Kidney capillary endothelial cell (primary cell): ENCODE data around the gene TTC21B.
A peak's percentile ranks its signal among the peaks of the same experiment; 100 is the strongest.
"Not testable (repeated sequence)": the region's sequence is repeated elsewhere in the genome, so short reads cannot be mapped to it uniquely, and the experiment has no call there.

Experiments
- DNase-seq: peaks from one replicate; pipeline ENCODE4 v3.0.0-alpha.2; 2018; ENCODE audit warnings: low spot score

The TTC21B gene

DNA sequence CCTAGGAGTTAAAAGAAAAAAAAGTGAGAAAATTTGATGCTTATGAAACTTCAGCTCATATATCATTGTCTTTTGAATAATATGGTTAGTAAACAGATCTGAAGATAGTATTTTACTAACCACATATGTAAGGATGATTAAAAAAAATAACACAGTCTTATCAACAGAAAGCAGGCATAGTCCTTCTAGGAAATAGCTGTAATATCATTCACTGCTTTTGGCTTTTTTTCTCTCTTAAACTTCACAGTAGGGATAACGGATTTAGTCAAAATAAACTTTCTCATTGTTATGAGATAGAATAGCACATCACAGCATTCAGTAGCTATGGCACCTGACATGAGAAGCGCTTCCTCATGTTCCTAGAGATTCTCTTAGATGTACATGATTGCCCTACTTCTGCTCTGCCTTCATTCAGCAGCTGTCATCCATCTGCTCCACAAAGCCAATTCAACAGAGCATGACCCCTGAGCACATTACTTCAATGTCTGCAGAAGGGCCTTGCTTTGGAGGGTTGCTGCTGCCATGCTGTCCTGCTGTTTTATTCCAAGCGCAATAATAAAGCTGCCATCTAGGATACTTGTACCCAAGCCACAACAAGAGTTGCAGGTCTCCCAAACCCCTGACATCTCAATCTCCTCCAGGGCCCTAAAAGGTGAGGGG, 67.0 kb downstream of the TTC21B start:
- DNase-seq, result no peak

DNA sequence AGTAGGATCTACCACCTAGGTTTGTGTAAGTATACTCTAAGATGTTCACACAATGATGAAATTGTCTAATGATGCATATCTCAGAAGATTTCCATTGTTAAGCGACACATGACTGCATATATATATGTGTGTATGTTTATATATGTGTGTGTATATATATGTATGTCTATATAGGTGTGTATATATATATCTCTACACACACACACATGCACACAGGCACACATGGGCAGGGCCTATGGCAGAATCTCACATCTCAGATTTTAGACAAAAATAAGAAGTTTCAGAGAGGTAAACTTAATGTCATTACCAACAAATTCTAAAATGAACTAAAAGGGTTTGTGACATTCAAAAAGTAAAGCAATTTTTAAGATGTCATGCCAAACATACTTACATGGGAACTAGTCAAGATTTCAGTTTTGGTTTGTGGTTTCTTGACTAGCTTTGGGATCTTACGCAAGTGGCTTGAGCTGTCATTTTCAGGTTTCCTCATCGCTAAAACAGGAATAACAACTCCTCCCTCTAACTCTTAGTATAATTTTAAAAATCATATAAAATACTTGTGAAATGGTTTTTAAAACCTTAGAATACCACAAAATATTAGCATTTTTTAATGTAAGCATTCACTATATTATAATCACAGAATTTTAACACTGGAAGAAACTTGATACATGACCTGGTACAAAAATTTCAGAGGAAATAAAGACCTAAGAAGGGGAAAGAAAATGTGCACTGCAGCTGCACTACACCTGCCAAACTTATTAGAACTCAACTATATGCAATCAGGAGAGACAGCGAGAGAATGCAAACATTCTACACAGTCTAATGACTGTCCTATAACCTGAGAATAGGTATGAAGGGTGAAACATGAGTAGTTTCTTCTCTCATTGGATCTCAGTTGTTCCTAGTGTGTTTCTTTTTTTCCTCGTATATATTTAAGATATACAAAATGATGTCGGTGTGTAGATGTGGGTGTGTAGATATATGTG, 75.7 kb downstream of the TTC21B start:
- no peak for DNase-seq

DNA sequence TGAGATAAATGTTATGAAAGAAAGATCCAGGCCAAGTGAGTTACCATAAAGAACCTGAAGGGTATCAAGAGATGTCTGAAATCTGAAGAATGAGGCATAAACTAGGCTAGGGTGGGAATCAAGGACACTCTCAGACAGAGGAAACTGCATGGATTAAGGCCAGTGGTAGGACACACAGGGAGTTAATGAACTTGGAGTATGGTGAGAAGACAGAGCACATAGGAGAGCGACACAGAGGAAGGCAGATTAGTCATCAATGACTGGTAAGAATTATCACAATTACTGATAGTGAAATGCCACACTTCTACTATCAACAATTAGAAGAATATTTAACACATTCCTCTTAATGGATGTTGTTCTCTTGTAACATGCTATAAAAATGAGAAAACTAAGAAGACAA, 76.9 kb downstream of the TTC21B start:
- DNase-seq, result peak; percentile 10

DNA sequence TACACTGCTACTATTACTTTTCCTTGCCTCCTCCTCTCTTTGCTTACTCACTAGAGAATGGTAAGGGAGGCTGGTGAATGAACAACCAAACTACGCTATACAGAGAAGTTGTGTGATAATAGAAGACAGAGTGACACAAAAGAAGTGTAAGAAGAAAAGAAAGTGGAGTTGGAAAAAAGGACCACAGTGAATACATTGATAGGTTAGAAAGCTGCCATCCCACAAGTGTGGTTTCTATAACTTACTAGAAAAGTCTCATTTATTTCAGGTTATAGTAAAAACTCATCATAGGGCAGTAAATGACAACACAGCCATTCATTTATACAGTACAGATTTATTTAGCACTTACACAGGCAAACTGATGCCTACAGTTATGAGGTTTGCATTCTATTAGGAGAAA, 77.3 kb downstream of the TTC21B start:
- no peak for DNase-seq

DNA sequence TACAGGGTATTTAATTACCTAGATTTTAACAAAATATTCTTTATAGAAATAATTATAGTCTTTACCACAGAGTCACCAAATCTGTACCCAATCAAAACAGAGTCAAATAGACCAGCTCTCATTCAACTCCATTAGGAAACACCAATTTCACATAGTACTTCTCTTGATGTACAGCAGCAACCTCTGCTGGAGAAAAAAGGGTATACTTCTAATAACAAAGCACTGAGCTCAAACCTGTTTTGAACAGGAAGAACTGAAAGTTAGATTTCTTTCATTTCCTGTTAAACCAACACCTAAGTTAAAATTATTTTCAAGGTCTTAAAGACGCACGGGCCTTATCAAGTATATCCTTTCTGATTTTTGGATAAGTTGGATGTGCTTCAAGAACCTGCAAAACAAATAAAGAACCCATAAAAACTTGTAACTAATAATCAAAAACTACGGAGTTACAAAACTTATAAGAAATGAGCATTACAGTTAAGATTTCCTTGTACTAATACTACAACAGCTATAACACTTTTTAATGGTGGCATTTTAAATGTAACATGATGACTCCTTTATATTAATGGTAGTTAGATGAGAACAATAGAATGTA, 79.0 kb downstream of the TTC21B start:
- peak; percentile 59 for DNase-seq

DNA sequence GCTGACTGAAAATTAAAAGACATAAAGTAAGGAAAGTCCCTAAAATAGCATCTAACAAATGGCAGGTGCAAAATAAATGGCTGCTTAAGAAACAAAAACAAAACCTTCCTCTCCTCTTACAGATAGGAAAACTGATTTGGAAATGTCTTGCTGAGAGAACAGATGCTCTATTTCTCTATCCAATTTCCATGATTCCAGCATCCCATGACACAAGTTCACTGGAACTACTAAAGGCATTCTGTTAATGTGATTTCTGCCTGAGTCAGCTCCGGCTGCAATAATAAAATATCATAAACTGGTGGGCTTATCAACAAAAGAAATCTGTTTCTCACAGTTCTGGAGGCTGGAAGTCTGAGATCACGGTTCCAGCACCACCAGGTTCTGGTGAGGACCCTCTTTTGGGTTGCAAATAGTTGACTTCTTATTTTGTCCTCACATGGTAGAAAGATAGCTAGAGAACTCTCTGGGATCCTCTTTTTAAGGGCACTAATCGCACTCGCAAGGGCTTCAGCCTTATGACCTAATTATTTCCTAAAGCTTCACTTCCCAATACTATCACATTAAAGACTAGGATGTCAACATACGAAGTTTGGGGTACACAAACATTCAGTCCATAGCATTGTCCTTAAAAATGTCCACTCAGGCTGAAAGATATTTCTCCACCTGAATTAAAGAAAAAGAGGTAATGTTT, 81.3 kb downstream of the TTC21B start:
- DNase-seq, result no peak

DNA sequence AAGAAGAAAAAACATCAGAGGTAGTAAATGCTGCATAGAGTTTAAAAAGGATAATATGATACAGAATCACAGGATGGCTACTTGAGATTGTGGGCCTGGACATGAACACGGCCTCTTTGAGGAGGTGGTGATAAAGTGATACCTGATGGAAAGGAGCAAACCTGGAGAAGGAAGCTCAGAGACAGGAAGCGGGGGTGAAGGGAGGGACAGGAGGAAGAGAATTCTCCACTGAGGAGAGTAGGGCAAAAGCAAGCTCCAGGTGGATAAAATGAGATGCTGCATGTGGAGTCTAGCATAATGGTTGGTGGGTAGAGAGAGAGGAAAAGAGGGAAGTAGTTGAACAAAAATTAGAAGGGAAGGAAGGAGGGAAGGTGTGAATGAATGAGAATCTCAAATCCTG, 82.6 kb downstream of the TTC21B start:
- no peak for DNase-seq

DNA sequence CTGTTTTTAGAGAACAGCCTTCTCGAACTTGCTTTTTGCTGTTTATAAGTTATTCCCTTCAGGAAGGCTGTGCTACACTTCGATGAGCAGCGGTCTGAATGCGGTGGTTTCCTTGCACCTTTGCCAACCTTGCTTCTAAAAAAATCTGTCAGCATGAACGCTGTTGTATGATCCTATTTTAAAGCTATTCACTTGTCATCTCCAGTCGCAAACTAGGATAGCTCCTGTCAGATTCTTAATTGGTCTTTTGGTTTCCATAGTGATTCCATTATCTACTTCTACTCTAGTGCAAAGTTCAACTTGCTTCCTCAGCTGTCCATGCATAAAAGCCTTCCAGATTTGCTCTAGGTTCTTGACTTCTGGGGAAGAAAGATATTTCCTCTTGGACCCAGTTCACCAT, 83.2 kb downstream of the TTC21B start:
- DNase-seq, result no peak

DNA sequence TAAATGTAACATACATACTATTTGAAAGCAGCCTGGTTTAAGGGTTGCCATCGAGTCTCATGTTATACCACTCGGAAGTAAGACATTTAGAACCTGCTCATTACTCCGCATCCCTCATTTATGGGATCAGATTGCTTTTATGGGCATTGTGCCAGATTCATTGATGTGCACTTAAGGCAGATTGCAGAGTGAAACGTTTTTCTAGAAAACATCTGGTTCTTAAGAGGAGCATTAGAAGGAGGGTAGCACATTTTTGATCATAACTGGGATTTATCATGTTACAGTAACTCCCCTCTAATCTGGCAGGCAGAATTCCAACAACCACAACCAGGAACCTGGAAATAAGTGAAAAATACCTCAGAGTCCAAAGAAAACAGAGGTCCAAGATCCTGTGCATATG, 85.4 kb downstream of the TTC21B start:
- no peak for DNase-seq

DNA sequence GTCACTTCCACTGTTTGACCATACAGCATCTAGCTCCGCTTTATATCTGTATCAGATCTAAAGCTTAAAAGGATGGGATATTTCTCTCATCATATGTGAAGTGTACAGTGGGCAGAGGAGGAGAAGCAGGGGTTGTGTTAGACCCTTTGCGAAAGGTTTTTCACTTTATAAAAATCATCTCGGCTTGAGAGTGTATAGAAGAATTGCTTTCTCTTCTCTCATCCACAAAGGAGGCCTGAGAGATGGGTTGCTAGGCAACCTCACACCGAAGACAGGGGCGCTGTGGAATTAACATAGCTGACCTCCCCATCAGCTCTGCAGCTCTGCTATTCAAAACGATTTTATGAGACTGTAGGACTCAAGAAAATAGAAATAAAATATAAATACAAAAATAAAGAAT, 89.3 kb downstream of the TTC21B start:
- no peak for DNase-seq

DNA sequence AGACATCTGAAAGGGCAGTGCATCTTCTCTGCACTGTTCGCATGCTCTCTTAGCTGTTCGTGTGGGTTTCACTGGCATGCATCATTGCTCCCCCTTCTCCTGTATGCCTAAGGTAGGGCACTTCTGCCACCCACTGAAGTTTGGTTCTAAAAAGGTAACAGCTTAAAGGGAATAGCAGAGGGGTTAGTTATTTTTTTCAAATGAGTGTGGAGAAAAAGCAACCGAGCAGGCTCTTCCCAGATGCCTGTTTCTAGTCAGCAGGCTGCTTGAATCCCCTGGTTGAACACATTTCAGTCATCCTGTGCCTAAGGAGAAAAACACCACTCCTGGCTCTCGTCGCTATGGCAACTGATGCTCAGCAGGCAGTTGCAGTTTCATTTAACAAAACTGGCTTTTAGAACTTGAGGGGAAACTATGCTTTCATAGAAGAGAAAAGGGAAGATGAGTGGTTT, 89.7 kb downstream of the TTC21B start:
- no peak for DNase-seq

DNA sequence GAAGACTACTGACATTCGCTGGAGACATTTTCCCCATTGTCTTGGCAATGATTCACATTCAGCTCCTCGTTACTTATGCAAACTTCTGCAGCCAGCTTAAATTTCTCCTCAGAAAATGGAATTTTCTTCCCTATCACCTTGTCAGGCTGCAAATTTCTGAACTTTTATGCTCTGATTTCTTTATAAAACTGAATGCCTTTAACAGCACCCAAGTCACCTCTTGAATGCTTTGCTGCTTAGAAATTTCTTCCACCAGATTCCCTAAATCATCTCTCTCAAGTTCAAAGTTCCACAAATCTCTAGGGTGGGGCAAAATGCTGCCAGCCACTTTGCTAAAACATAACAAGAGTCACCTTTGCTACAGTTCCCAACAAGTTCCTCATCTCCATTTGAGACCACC, 92.5 kb downstream of the TTC21B start:
- not testable (repeated sequence) for DNase-seq

DNA sequence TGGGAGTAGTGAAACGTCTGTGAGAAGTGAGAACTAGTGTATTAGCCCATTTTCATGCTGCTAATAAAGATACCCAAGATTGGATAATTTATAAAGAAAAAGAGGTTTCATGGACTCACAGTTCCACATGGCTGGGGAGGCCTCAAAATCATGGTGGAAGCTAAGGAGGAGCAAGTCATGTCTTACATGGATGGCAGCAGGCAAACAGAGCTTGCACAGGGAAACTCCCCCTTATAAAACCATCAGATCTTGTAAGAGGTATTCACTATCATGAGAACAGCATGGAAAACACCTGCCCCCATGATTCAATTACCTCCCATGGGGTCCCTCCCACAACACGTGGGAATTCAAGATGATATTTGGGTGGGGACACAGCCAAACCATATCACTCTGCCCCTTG, 93.9 kb downstream of the TTC21B start:
- DNase-seq, result not testable (repeated sequence)

DNA sequence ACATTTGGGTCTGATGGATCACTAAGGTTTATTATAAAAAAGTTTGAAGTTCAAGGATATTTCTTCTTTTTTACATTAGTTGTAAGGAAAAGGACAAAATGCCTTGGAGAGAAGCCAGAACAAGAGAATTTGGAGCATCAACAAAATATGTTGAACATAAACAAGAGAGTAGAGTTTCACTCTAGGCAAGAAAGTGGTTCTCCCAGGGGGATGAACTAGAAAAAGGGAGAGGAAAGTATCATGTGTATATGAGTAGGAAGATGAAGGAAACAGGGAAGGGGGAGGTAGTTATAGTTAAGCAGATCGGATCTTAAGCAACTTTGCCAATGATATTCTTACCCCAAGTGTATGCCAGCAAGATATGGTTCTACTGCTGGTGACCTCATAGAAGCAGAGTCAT, 95.7 kb downstream of the TTC21B start:
- DNase-seq, result no peak

DNA sequence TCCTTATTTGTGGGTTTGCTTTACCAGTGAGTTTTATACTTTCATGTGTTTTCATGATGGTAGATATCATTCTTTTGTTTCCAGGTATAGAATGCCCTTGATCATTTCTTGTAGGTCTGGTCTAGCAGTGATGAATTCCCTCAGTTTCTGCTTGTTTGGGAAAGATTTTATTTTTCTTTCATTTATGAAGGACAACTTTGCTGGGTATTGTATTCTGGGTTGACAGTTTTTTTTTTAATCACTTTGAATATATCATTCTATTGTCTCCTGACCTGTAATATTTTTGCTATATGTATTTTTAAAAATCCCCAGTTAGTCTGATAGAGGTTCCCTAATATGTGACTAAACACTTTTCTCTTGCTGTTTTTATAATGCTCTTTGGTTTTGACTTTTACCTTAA, 101.2 kb downstream of the TTC21B start:
- DNase-seq, result no peak

DNA sequence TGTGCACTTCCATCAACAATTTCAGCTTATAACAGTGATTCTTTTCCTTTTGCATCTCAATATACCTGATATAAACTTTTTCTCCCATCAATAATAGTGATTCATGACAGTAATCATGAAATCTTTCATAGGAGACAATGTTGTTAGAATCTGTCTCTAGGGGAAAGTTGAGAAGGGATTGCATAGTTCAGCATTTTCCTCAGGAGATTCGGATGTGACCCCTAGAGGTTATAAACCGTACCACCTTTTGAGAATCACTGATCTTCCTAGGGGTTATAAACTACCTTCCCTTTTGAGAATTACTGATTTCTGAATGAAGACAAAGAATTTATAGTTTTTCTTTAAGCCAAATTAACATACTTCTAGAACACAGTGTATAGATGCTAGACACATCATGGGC, 106.6 kb downstream of the TTC21B start:
- DNase-seq, result no peak

DNA sequence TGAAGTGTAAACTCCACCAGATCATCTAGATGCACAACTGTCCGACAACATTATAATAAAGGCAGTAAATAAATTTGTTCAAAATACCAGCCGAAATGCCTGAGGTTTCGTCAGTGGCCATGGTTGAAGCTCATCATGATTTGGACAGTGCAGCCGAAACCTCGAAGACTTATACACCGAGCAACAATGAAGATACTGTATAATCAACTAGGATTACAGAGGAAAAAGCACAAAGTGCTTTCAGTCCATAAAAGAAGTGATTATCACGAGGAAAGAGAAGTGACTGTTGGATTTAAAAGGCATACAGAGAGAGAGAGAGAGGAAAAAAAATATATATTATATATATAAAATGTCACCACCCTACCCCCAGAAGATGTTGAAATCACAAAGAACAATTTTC, 107.5 kb downstream of the TTC21B start:
- DNase-seq, result no peak

DNA sequence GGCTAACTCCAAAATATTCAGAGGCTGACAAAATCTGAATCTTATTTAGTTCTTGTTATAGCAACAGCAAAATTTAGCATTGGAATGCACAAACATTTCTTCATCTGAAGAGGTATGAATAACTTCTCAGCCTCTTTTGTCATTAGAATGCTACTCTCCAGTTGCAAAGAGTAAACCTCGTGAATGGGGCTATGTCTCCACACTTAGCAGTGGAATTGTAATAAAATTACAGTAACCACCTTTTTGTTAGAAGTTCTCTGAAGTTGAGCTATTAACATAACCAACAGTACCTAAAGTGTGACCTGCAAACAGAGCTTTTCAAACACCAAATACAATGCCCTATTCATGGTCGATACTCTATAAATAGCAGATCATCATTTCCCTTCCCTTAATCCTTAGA, 109.4 kb downstream of the TTC21B start:
- no peak for DNase-seq

DNA sequence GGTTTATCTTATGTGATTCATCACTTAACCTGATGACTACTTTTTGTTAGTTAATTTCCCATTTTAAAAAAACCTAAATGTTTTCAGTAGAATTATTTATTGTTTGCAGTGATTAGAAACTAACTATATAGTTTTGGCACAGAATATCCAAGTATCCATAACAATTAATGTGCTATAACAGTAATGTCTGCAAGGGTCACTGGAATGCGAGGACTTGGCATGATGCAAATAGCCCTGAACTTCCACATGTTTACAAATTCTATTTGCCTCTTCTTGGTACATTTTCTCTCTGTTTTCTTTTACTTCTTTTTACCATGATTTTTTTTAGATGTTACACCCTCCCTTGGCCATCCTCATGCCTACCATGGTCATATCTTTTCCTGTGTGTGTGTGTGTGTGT, 110.2 kb downstream of the TTC21B start:
- DNase-seq, result no peak

DNA sequence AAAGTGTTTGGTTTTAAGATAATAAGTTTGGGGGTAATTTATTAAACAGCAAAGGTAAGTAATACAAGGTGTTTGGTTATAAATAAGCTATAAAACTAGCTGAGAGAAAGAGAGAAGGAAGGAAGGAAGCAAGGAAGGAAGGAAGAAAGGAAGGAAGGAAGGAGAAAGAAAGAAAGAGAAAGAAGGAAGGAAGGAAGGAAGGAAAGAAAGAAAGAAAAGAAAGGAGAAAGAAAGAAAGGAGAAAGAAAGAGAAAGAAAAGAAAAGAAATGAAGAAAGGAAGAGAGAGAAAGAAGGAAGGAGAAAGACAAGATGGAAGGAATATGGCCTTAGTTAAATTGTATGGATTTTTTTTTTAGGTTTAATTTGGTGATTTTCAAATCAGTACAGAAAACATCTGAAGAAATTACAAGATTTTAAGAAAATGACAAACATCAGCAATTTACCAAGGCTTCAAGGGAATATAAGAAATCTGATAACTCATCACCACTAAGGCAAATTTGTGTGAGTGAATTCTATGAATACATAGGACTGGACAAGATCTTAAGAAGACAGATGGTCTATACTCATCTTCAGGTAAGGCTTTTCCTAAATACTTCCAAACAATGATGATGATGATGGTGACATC, 113.1 kb downstream of the TTC21B start:
- DNase-seq, result no peak

DNA sequence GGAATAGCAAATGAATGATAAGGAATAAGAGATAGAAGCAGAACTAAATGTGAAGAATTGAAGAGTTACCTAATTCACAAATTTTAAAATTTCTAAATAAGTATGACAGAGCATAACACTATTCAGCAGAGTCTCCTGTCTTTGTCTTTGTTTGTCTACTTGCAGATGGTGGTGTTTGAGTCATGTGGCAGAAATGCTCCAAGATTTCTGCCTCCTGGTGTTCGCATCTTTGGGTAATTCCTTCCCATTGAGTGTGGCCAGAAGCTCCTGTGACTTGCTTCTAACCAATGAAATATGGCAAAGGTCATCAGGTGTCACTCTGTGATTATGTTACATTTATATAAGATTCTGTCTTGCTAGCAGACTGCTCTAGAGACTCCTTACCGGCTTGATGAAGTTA, 114.0 kb downstream of the TTC21B start:
- no peak for DNase-seq

DNA sequence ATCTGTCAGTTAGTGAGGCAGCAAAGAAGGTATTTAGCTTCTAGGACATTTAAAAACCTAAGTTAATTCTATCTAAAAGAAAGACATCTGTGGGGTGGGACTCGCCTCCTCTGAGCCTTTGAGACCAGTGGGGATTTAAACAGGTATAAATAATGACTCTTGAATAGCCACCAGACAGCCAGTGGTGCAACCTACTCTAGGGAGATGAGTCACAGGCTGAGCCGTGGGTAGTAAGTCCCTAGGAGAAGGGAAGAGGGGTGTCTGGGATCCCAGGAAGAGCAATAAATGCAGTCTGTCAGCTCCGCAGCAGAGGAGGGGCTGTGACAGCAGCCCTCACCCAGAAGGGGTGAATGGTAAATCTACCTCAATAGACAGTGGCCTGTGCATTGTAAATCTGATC, 116.5 kb downstream of the TTC21B start:
- no peak for DNase-seq
